ENCODE data around the gene SACM1L.

GRCh38 chr3:45644063-45644790, 45.0 kb upstream of the SACM1L start:
- no peak for TF ChIP-seq ZFP3 (tag by site-specific recombination; IDR thresholded peaks at IDR 0.05; ENCODE audit: low read depth)
- no peak for TF ChIP-seq ZNF658 (tag by site-specific recombination; IDR thresholded peaks at IDR 0.05)
- TF ChIP-seq CTCF (tag by site-specific recombination; IDR thresholded peaks at IDR 0.05): no peak
- TF ChIP-seq REST (tag by site-specific recombination; IDR thresholded peaks at IDR 0.05): no peak
- no peak for TF ChIP-seq ZNF132 (tag by site-specific recombination; IDR thresholded peaks at IDR 0.05; ENCODE audit: borderline replicate concordance)
- TF ChIP-seq ZBTB11 (tag by site-specific recombination; conservative IDR thresholded peaks at IDR 0.05; ENCODE audit: low read depth): no peak
- no peak for TF ChIP-seq ZNF302 (tag by site-specific recombination; IDR thresholded peaks at IDR 0.05; ENCODE audit: low read depth)
- TF ChIP-seq TCF7L2 (IDR thresholded peaks at IDR 0.05; ENCODE audit: borderline replicate concordance, low read depth, low read length): no peak
- TF ChIP-seq ZNF639 (tag by site-specific recombination; IDR thresholded peaks at IDR 0.05): no peak
- no peak for TF ChIP-seq ZNF701 (tag by site-specific recombination; IDR thresholded peaks at IDR 0.05)
- no peak for TF ChIP-seq MEIS1 (CRISPR knock-in tag; IDR thresholded peaks at IDR 0.05; ENCODE audit: borderline replicate concordance)
- TF ChIP-seq ZNF146 (tag by site-specific recombination; IDR thresholded peaks at IDR 0.05): no peak

Data from HEK293 (cell line).